HepG2 (cell line): ENCODE results near the gene CMTM2. TPM values are rescaled to one million over a fixed set of nuclear protein-coding genes. Genes with fewer than 3 reads are reported as not detected.

Experiments
- ATAC-seq: fragments of 200-7000 bp; cut with Tn5 transposase; 3 replicates; pipeline ENCODE4 v1.9.1; 2020; ENCODE audit warnings: mild to moderate bottlenecking, moderate library complexity
- BruUV-seq: library from RNA; stranded (reverse); fragments of 400-500 nt; replicated peaks from 2 replicates; lab custom pipeline; 2021; lab: Mats Ljungman, UMichigan
- CTCF ChIA-PET: fragments of 300-600 bp; formaldehyde crosslinking; extraction: SDS; loops from one replicate; lab custom pipeline; 2021; ENCODE audit warnings: low total read pairs, inconsistent platforms, low intra/inter-chr PET ratio; lab: Yijun Ruan, JAX
- POLR2A ChIA-PET: fragments of 350-600 bp; sonication (Branson Sonifier 250); formaldehyde crosslinking; loops from one replicate; lab custom pipeline; 2020; ENCODE audit warnings: antibody characterized with exemption, inconsistent platforms; lab: Yijun Ruan, JAX
- DNase-seq: peaks from one replicate; pipeline ENCODE4 v3.0.0-alpha.2; 2015; ENCODE audit warnings: low spot score
- FAIRE-seq: peaks from 3 replicates; lab custom pipeline; 2011; peaks lifted over from hg19 to GRCh38; lab: Jason Lieb, UNC
- H2AFZ ChIP-seq: one replicate; pipeline ENCODE4 v1.6.1; 2011; ENCODE audit warnings: low read length, inconsistent platforms
- H3K27ac ChIP-seq: fragments of 300-600 bp; 3 replicates; pipeline ENCODE4 v1.8.0; 2011; ENCODE audit warnings: mixed run types, mild to moderate bottlenecking, mixed read lengths, low read length, inconsistent platforms; ENCODE audit not compliant: insufficient read depth; ENCODE audit errors: extremely low read length
- H3K27me3 ChIP-seq, 2 experiments: fragments of 200-600 bp in 1 of 2; 2 replicates in 1 of 2; 3 replicates in 1 of 2; pipeline versions ENCODE4 v1.6.0 to v1.8.0; 2011; ENCODE audit warnings: low read length in 2 of 2, mild to moderate bottlenecking in 2 of 2, moderate library complexity in 2 of 2, inconsistent platforms in 1 of 2; ENCODE audit not compliant: insufficient read depth in 2 of 2, control insufficient read depth in 1 of 2
- H3K36me3 ChIP-seq, 2 experiments: fragments of 200-600 bp in 1 of 2; replicated peaks in 1 of 2; 2 replicates in 1 of 2; 3 replicates in 1 of 2; pipeline versions ENCODE4 v1.5.1 to v1.8.0; 2011; ENCODE audit warnings: low read length in 2 of 2, inconsistent platforms in 1 of 2; ENCODE audit not compliant: insufficient read depth in 2 of 2, control insufficient read depth in 1 of 2
- H3K4me1 ChIP-seq: 2 replicates; pipeline ENCODE4 v1.5.1; 2012; ENCODE audit warnings: low read length, inconsistent platforms; ENCODE audit not compliant: insufficient read depth
- H3K4me2 ChIP-seq: 2 replicates; pipeline ENCODE4 v1.6.0; 2011; ENCODE audit warnings: low read depth, low read length, inconsistent platforms
- H3K4me3 ChIP-seq, 3 experiments: fragments of 200-600 bp in 1 of 3; sonication (generic), shearing (Covaris generic) in 1 of 3; replicated peaks in 1 of 3; 2 replicates each; pipeline ENCODE4 v1.5.1; 2011 to 2016; ENCODE audit warnings: low read length in 3 of 3, inconsistent platforms in 2 of 3, low read depth in 2 of 3, mild to moderate bottlenecking in 2 of 3, control low read depth in 1 of 3, mixed read lengths in 1 of 3; ENCODE audit not compliant: insufficient read depth in 1 of 3
- H3K79me2 ChIP-seq: one replicate; pipeline ENCODE4 v1.6.1; 2011; ENCODE audit warnings: low read length, inconsistent platforms; ENCODE audit not compliant: insufficient read depth
- H3K9ac ChIP-seq: 2 replicates; pipeline ENCODE4 v1.6.0; 2011; ENCODE audit warnings: mild to moderate bottlenecking, low read depth, low read length, inconsistent platforms; ENCODE audit not compliant: insufficient read depth
- H3K9me3 ChIP-seq: 2 replicates; pipeline ENCODE4 v1.5.1; 2012; ENCODE audit warnings: mild to moderate bottlenecking, low read length
- H4K20me1 ChIP-seq: 2 replicates; pipeline ENCODE4 v1.6.0; 2011; ENCODE audit warnings: inconsistent platforms, mild to moderate bottlenecking, low read length, moderate library complexity; ENCODE audit not compliant: insufficient read depth
- HCFC1 ChIP-seq: fragments of 150-350 bp; IDR thresholded peaks from 2 replicates; pipeline ENCODE4 v1.6.1; 2014; ENCODE audit warnings: low read depth, low read length
- HOMEZ ChIP-seq: IDR thresholded peaks from 2 replicates; pipeline ENCODE4 v1.6.1; 2016; ENCODE audit warnings: low read depth
- WGBS: methylation state at CpG from one replicate; pipeline ENCODE4 v1.1.6; 2017; ENCODE audit warnings: low lambda C conversion rate; 5-methylcytosine and 5-hydroxymethylcytosine counted together
- in situ Hi-C: cut with HindIII; loops from 2 replicates; pipeline ENCODE4 v1.10.0; 2017; ENCODE audit warnings: low pct_unique_long_range_greater_than_20kb; ENCODE audit not compliant: extremely low pct_ligation_motif_present
- intact Hi-C: fragments of 100-400 bp; cut with micrococcal nuclease; formaldehyde crosslinking; loops from one replicate; pipeline ENCODE4 v1.10.0; 2022; ENCODE audit not compliant: unreplicated experiment
- polyA plus RNA-seq, 8 experiments: library from polyadenylated mRNA; depleted of rRNA in 3 of 8; stranded (reverse) in 7 of 8; unstranded in 1 of 8; fragments of >200 nt; fragmentation: Illumina TruSeq in 4 of 8; extraction: Trizol in 4 of 8; gene quantifications; 2 replicates each; pipeline versions ENCODE4 v1.2.1 to v1.2.3, GENCODE V29; 2011 to 2016; ENCODE audit warnings: low read depth in 4 of 8, missing spikeins in 1 of 8, mixed read lengths in 1 of 8; ENCODE audit not compliant: insufficient read depth in 1 of 8
- small RNA-seq, 3 experiments: library from RNA; depleted of rRNA; stranded (forward); fragments of <200 nt; gene quantifications; one replicate each; pipeline ENCODE3, GENCODE V24; 2012; ENCODE audit warnings: low read depth in 2 of 3, low replicate concordance in 1 of 3; ENCODE audit not compliant: insufficient read length in 3 of 3, insufficient read depth in 2 of 3
- total RNA-seq, 5 experiments: library from RNA; depleted of rRNA; stranded (reverse); fragments of >200 nt; fragmentation: Illumina TruSeq; extraction: Trizol; gene quantifications; 2 replicates each; pipeline ENCODE4 v1.2.3, GENCODE V29; 2016; ENCODE audit warnings: low read depth in 1 of 5

The CMTM2 gene
- total and polyA plus RNA-seq, 2 of the 13 experiments (the other 11 are each of a cell fraction or from before 2014, with no cell fraction given), result not detected

GRCh38 chr16:66636199-66636598 lies 56.9 kb downstream of the CMTM2 start (continued):
- no peak for TF ChIP-seq HOMEZ (CRISPR knock-in tag)

- POLR2A ChIA-PET, result no interaction called here
- no peaks in the 10 kb centered on the region; a peak in 1 of 5 replicates for H3K36me3 ChIP-seq
- CTCF ChIA-PET, result no interaction called here
- in situ Hi-C loops (no loop called here), intact Hi-C loops (no loop called here)
- H2AFZ ChIP-seq, result no peak overlapping the region
- H3K9me3 ChIP-seq, result no peaks in the 10 kb centered on the region
- no peak overlapping the region for H3K4me3 ChIP-seq
- H3K79me2 ChIP-seq, result no peaks in the 10 kb centered on the region
- peaks cover 39% of the 10 kb centered on the region for H3K4me1 ChIP-seq
- DNase-seq, result no peak
- H4K20me1 ChIP-seq, result no peaks in the 10 kb centered on the region; the same call in 1 of the 2 replicates
- H3K9ac ChIP-seq, result no peak overlapping the region
- BruUV-seq, result no TSS peak
- TF ChIP-seq HCFC1, result no peak
- no peaks in the 10 kb centered on the region for H3K27me3 ChIP-seq
- H3K4me2 ChIP-seq, result no peak overlapping the region
- H3K27ac ChIP-seq, result no peak overlapping the region
- ATAC-seq, result no peak
- WGBS, result 96% methylated on average over 3 of the region's 3 CpGs
- FAIRE-seq, result no peak
Measured at GRCh38 chr16:66637806-66638205, 58.5 kb downstream of the CMTM2 start.

Small RNA genes lying within 50 kb of the gene (small RNA-seq; reads per million reads assigned to genes)
- gene CKLF-CMTM1, result 0 reads per million in 3 experiments

Other genes starting within 250 kb of the CMTM2 start
- 0.34 and 0.71 TPM in 2 replicates for gene CDH5, start 212.8 kb upstream of the CMTM2 start, total RNA-seq (2016; rRNA removed; fragmentation: Illumina TruSeq; extraction: Trizol)
- gene CDH5, start 212.8 kb upstream of the CMTM2 start, polyA plus RNA-seq (2011; rRNA removed), result 1.0 and 1.1 TPM in 2 replicates
- 0.29 and 0.53 TPM in 2 replicates for gene BEAN1, start 152.2 kb upstream of the CMTM2 start, total RNA-seq (2016; rRNA removed; fragmentation: Illumina TruSeq; extraction: Trizol)
- 1.4 and 3.9 TPM in 2 replicates for gene BEAN1, start 152.2 kb upstream of the CMTM2 start, polyA plus RNA-seq (2011; rRNA removed)
- 18.7 and 19.0 TPM in 2 replicates for gene TK2, start 29.3 kb upstream of the CMTM2 start, total RNA-seq (2016; rRNA removed; fragmentation: Illumina TruSeq; extraction: Trizol)
- gene TK2, start 29.3 kb upstream of the CMTM2 start, polyA plus RNA-seq (2011; rRNA removed), result 21.0 and 30.8 TPM in 2 replicates
- gene CKLF, start 26.9 kb upstream of the CMTM2 start, total RNA-seq (2016; rRNA removed; fragmentation: Illumina TruSeq; extraction: Trizol), result 83.0 and 120 TPM in 2 replicates
- 152 and 167 TPM in 2 replicates for gene CKLF, start 26.9 kb upstream of the CMTM2 start, polyA plus RNA-seq (2011; rRNA removed)
- 1.7 and 1.9 TPM in 2 replicates for gene CMTM1, start 13.0 kb upstream of the CMTM2 start, total RNA-seq (2016; rRNA removed; fragmentation: Illumina TruSeq; extraction: Trizol)
- 2.9 and 3.0 TPM in 2 replicates for gene CMTM1, start 13.0 kb upstream of the CMTM2 start, polyA plus RNA-seq (2011; rRNA removed)
- 20.6 and 29.2 TPM in 2 replicates for gene CMTM3, start 25.2 kb downstream of the CMTM2 start, total RNA-seq (2016; rRNA removed; fragmentation: Illumina TruSeq; extraction: Trizol)
- gene CMTM3, start 25.2 kb downstream of the CMTM2 start, polyA plus RNA-seq (2011; rRNA removed), result 48.7 and 62.0 TPM in 2 replicates
- gene CMTM4, start 117.3 kb downstream of the CMTM2 start, total RNA-seq (2016; rRNA removed; fragmentation: Illumina TruSeq; extraction: Trizol), result 32.0 and 44.1 TPM in 2 replicates
- 36.3 and 41.3 TPM in 2 replicates for gene CMTM4, start 117.3 kb downstream of the CMTM2 start, polyA plus RNA-seq (2011; rRNA removed)
- 107 and 135 TPM in 2 replicates for gene DYNC1LI2, start 172.1 kb downstream of the CMTM2 start, total RNA-seq (2016; rRNA removed; fragmentation: Illumina TruSeq; extraction: Trizol)
- gene DYNC1LI2, start 172.1 kb downstream of the CMTM2 start, polyA plus RNA-seq (2011; rRNA removed), result 65.5 and 67.7 TPM in 2 replicates
- gene TERB1, start 222.1 kb downstream of the CMTM2 start, total RNA-seq (2016; rRNA removed; fragmentation: Illumina TruSeq; extraction: Trizol), result not detected in 2 replicates
- not detected in 2 replicates for gene TERB1, start 222.1 kb downstream of the CMTM2 start, polyA plus RNA-seq (2011; rRNA removed)